NCI-H774 (cell line): ENCODE measurements around the gene RGMB.
"Not testable (repeated sequence)": the region's sequence is repeated elsewhere in the genome, so short reads cannot be mapped to it uniquely, and the experiment has no call there.

Experiments used
- DNase-seq: peaks from one replicate; lab custom pipeline; 2025; lab: John Stamatoyannopoulos, UW

RGMB gene

GRCh38 chr5:98773464-98774191, at the start of gene RGMB:
RGMB (plus strand) TSS chr5:98773663; CDS start chr5:98774071, 408 bp downstream.
- peak; percentile 95 for DNase-seq

- no peak for DNase-seq
Observed at GRCh38 chr5:98726258-98726657, 47.2 kb upstream of the RGMB start.

GRCh38 chr5:98727686-98728085, 45.8 kb upstream of the RGMB start:
- DNase-seq = no peak

- DNase-seq = no peak
Observed at GRCh38 chr5:98734646-98735045, 38.8 kb upstream of the RGMB start.

- no peak for DNase-seq
Observed at GRCh38 chr5:98735806-98736507, 37.5 kb upstream of the RGMB start.

- DNase-seq = no peak
Observed at GRCh38 chr5:98736753-98737152, 36.7 kb upstream of the RGMB start.

GRCh38 chr5:98737441-98737840, 36.0 kb upstream of the RGMB start:
- not testable (repeated sequence) for DNase-seq

GRCh38 chr5:98738481-98739149, 34.8 kb upstream of the RGMB start:
- not testable (repeated sequence) for DNase-seq

GRCh38 chr5:98741926-98742325, 31.5 kb upstream of the RGMB start:
- no peak for DNase-seq

GRCh38 chr5:98742396-98743073, 30.9 kb upstream of the RGMB start:
- no peak for DNase-seq

GRCh38 chr5:98748259-98748658, 25.2 kb upstream of the RGMB start:
- DNase-seq = not testable (repeated sequence)

GRCh38 chr5:98749046-98749445, 24.4 kb upstream of the RGMB start:
- DNase-seq = no peak

- DNase-seq = no peak
Observed at GRCh38 chr5:98750693-98751092, 22.8 kb upstream of the RGMB start.

- not testable (repeated sequence) for DNase-seq
Observed at GRCh38 chr5:98752331-98752730, 21.1 kb upstream of the RGMB start.

- not testable (repeated sequence) for DNase-seq
Observed at GRCh38 chr5:98752801-98753200, 20.7 kb upstream of the RGMB start.

- DNase-seq = no peak
Observed at GRCh38 chr5:98753507-98753906, 20.0 kb upstream of the RGMB start.

GRCh38 chr5:98755406-98755805, 18.1 kb upstream of the RGMB start:
- DNase-seq = no peak

- no peak for DNase-seq
Observed at GRCh38 chr5:98757978-98758377, 15.5 kb upstream of the RGMB start.

GRCh38 chr5:98763001-98763630, 10.3 kb upstream of the RGMB start:
- DNase-seq = no peak

- no peak for DNase-seq
Observed at GRCh38 chr5:98765815-98766214, 7.6 kb upstream of the RGMB start.

- no peak for DNase-seq
Observed at GRCh38 chr5:98767581-98767980, 5.9 kb upstream of the RGMB start.
